SH-SY5Y (cell line): ENCODE results near the gene NEO1.

Source experiments
- GATA2 ChIP-seq: IDR thresholded peaks from 2 replicates; pipeline ENCODE4 v1.6.1; 2011; ENCODE audit warnings: mild to moderate bottlenecking, low read depth, low read length
- GATA3 ChIP-seq: IDR thresholded peaks from 2 replicates; pipeline ENCODE4 v1.6.1; 2011; ENCODE audit warnings: low read depth, mild to moderate bottlenecking, low read length, moderate library complexity

GRCh38 chr15:73323956-73324355 lies 271.7 kb downstream of the NEO1 start:
- no peak for TF ChIP-seq GATA2
- no peak for TF ChIP-seq GATA3
